HEK293 (cell line): ENCODE measurements around the gene LOXL1.

Source experiments
- CTCF ChIA-PET: fragments of 350-600 bp; formaldehyde crosslinking; extraction: SDS; loops from one replicate; lab custom pipeline; 2021; ENCODE audit warnings: antibody characterized with exemption; lab: Yijun Ruan, JAX
- POLR2A ChIA-PET: fragments of 300-600 bp; formaldehyde crosslinking; extraction: SDS; loops from one replicate; lab custom pipeline; 2020; ENCODE audit warnings: antibody characterized with exemption, inconsistent platforms; lab: Yijun Ruan, JAX
- H3K27ac ChIP-seq: fragments of 200-500 bp; sonication (Bioruptor generic); 2 replicates; pipeline ENCODE4 v1.5.1; 2014; ENCODE audit warnings: low read depth, low read length, control low read depth, inconsistent platforms; ENCODE audit errors: extremely low read depth
- H3K36me3 ChIP-seq, 2 experiments: fragments of 200-500 bp in 1 of 2; sonication (Bioruptor generic) in 1 of 2; 1 replicate in 1 of 2; 2 replicates in 1 of 2; pipeline ENCODE4 v1.5.1; 2014 to 2017; ENCODE audit warnings: inconsistent platforms in 2 of 2, low read length in 2 of 2; ENCODE audit not compliant: control insufficient read depth in 2 of 2, insufficient read depth in 1 of 2
- H3K4me1 ChIP-seq: fragments of 200-500 bp; sonication (Bioruptor generic); 2 replicates; pipeline ENCODE4 v1.5.1; 2014; ENCODE audit warnings: mild to moderate bottlenecking, low read length, inconsistent platforms; ENCODE audit not compliant: control insufficient read depth, insufficient read depth
- H3K4me3 ChIP-seq: 2 replicates; pipeline ENCODE4 v1.5.1; 2011; ENCODE audit warnings: low read depth, mild to moderate bottlenecking, control low read depth, low read length, moderate library complexity
- H3K9me3 ChIP-seq: fragments of 200-500 bp; sonication (Bioruptor generic); 2 replicates; pipeline ENCODE4 v1.5.1; 2014; ENCODE audit warnings: low read depth, low read length, inconsistent platforms; ENCODE audit not compliant: control insufficient read depth, insufficient read depth
- CTCF ChIP-seq: fragments of 450-650 bp; formaldehyde crosslinking; IDR thresholded peaks from 2 replicates; pipeline ENCODE4 v1.5.1; 2016; ENCODE audit warnings: missing biosample characterization, missing genetic modification characterization
- EGR2 ChIP-seq: fragments of 450-650 bp; formaldehyde crosslinking; IDR thresholded peaks from 2 replicates; pipeline ENCODE4 v1.5.1; 2016; ENCODE audit warnings: low read depth, missing biosample characterization, missing genetic modification characterization
- GLIS1 ChIP-seq: fragments of 450-650 bp; formaldehyde crosslinking; IDR thresholded peaks from 2 replicates; pipeline ENCODE4 v1.5.1; 2016; ENCODE audit warnings: missing biosample characterization, missing genetic modification characterization
- HIC1 ChIP-seq: fragments of 450-650 bp; formaldehyde crosslinking; IDR thresholded peaks from 2 replicates; pipeline ENCODE4 v1.5.1; 2016; ENCODE audit warnings: missing biosample characterization, missing genetic modification characterization
- KLF17 ChIP-seq: fragments of 450-650 bp; formaldehyde crosslinking; IDR thresholded peaks from 2 replicates; pipeline ENCODE4 v1.5.1; 2016; ENCODE audit warnings: missing biosample characterization, missing genetic modification characterization
- KLF9 ChIP-seq: fragments of 450-650 bp; formaldehyde crosslinking; IDR thresholded peaks from 2 replicates; pipeline ENCODE4 v1.5.1; 2016; ENCODE audit warnings: missing biosample characterization, missing genetic modification characterization, low read depth
- MYNN ChIP-seq: fragments of 450-650 bp; formaldehyde crosslinking; IDR thresholded peaks from 2 replicates; pipeline ENCODE4 v1.5.1; 2016; ENCODE audit warnings: missing biosample characterization, missing genetic modification characterization, borderline replicate concordance
- SETDB1 ChIP-seq: IDR thresholded peaks from one replicate; pipeline ENCODE4 v1.6.1; 2017; ENCODE audit warnings: mild to moderate bottlenecking, low read length, moderate library complexity, mixed read lengths; ENCODE audit not compliant: insufficient read length
- SP7 ChIP-seq: fragments of 450-650 bp; formaldehyde crosslinking; IDR thresholded peaks from 2 replicates; pipeline ENCODE4 v1.5.1; 2016; ENCODE audit warnings: missing biosample characterization, missing genetic modification characterization
- TRIM28 ChIP-seq: IDR thresholded peaks from 2 replicates; pipeline ENCODE4 v1.6.1; 2011; ENCODE audit warnings: low read length, control low read depth, borderline replicate concordance
- ZBTB20 ChIP-seq: fragments of 450-650 bp; formaldehyde crosslinking; IDR thresholded peaks from 2 replicates; pipeline ENCODE4 v1.5.1; 2016; ENCODE audit warnings: missing biosample characterization, missing genetic modification characterization
- ZBTB48 ChIP-seq: fragments of 450-650 bp; formaldehyde crosslinking; IDR thresholded peaks from 2 replicates; pipeline ENCODE4 v1.5.1; 2016; ENCODE audit warnings: missing biosample characterization, missing genetic modification characterization
- ZIC2 ChIP-seq: fragments of 450-650 bp; formaldehyde crosslinking; IDR thresholded peaks from 2 replicates; pipeline ENCODE4 v1.5.1; 2016; ENCODE audit warnings: missing biosample characterization, missing genetic modification characterization
- ZNF121 ChIP-seq: fragments of 450-650 bp; formaldehyde crosslinking; IDR thresholded peaks from 2 replicates; pipeline ENCODE4 v1.5.1; 2016; ENCODE audit warnings: missing biosample characterization, missing genetic modification characterization
- ZNF18 ChIP-seq: fragments of 450-650 bp; formaldehyde crosslinking; IDR thresholded peaks from 2 replicates; pipeline ENCODE4 v1.5.1; 2016; ENCODE audit warnings: missing biosample characterization, missing genetic modification characterization
- ZNF184 ChIP-seq: fragments of 450-650 bp; IDR thresholded peaks from 2 replicates; pipeline ENCODE4 v1.5.1; 2018; ENCODE audit warnings: missing biosample characterization, mild to moderate bottlenecking, missing genetic modification characterization
- ZNF2 ChIP-seq: fragments of 450-650 bp; formaldehyde crosslinking; IDR thresholded peaks from 2 replicates; pipeline ENCODE4 v1.5.1; 2016; ENCODE audit warnings: missing biosample characterization, missing genetic modification characterization
- ZNF266 ChIP-seq: fragments of 450-650 bp; formaldehyde crosslinking; IDR thresholded peaks from 2 replicates; pipeline ENCODE4 v1.5.1; 2016; ENCODE audit warnings: missing biosample characterization, missing genetic modification characterization, low read depth
- ZNF529 ChIP-seq: fragments of 450-650 bp; formaldehyde crosslinking; IDR thresholded peaks from 2 replicates; pipeline ENCODE4 v1.5.1; 2017; ENCODE audit warnings: missing genetic modification characterization, missing biosample characterization; ENCODE audit not compliant: insufficient replicate concordance
- ZNF530 ChIP-seq: fragments of 450-650 bp; formaldehyde crosslinking; IDR thresholded peaks from 2 replicates; pipeline ENCODE4 v1.5.1; 2016; ENCODE audit warnings: low read depth, missing biosample characterization, missing genetic modification characterization
- ZNF561 ChIP-seq: fragments of 450-650 bp; IDR thresholded peaks from 2 replicates; pipeline ENCODE4 v1.5.1; 2018; ENCODE audit warnings: missing biosample characterization, missing genetic modification characterization, borderline replicate concordance
- ZNF571 ChIP-seq: fragments of 450-650 bp; formaldehyde crosslinking; IDR thresholded peaks from 2 replicates; pipeline ENCODE4 v1.5.0; 2017; ENCODE audit warnings: missing biosample characterization, missing genetic modification characterization
- ZNF585B ChIP-seq: fragments of 450-650 bp; formaldehyde crosslinking; IDR thresholded peaks from 2 replicates; pipeline ENCODE4 v1.5.1; 2016; ENCODE audit warnings: missing biosample characterization, missing genetic modification characterization
- ZNF654 ChIP-seq: fragments of 450-650 bp; formaldehyde crosslinking; IDR thresholded peaks from 2 replicates; pipeline ENCODE4 v1.5.1; 2016; ENCODE audit warnings: low read depth, missing biosample characterization, missing genetic modification characterization
- ZNF677 ChIP-seq: fragments of 450-650 bp; IDR thresholded peaks from 2 replicates; pipeline ENCODE4 v1.5.0; 2018; ENCODE audit warnings: missing biosample characterization, mild to moderate bottlenecking, missing genetic modification characterization, moderate library complexity
- ZNF701 ChIP-seq: fragments of 450-650 bp; formaldehyde crosslinking; IDR thresholded peaks from 2 replicates; pipeline ENCODE4 v1.5.1; 2016; ENCODE audit warnings: missing biosample characterization, missing genetic modification characterization
- ZNF747 ChIP-seq: fragments of 450-650 bp; formaldehyde crosslinking; IDR thresholded peaks from 2 replicates; pipeline ENCODE4 v1.5.1; 2016; ENCODE audit warnings: missing biosample characterization, missing genetic modification characterization
- ZNF785 ChIP-seq: fragments of 450-650 bp; formaldehyde crosslinking; IDR thresholded peaks from 2 replicates; pipeline ENCODE4 v1.5.1; 2016; ENCODE audit warnings: missing biosample characterization, missing genetic modification characterization

The LOXL1 gene

GRCh38 chr15:73894133-73894814 is 32.0 kb upstream of the LOXL1 start:
- CTCF ChIA-PET = interaction anchor here (0.5 to 3.2 kb wide), 10 partner anchors 13 to 652 kb away, joined by 3 to 25 read pairs (median 4); partner anchors contain the start of gene TBC1D21
- TF ChIP-seq HIC1 (no peak), ZNF530 (tag by site-specific recombination) (no peak), ZNF571 (tag by site-specific recombination) (no peak)
- POLR2A ChIA-PET = no interaction called here
- H3K4me1 ChIP-seq = no peaks in the 10 kb centered on the region
- no peaks in the 10 kb centered on the region for H3K9me3 ChIP-seq
- H3K4me3 ChIP-seq = no peak overlapping the region
- no peak overlapping the region for H3K27ac ChIP-seq
- H3K36me3 ChIP-seq = no peaks in the 10 kb centered on the region

- ChIA-PET POLR2A (no interaction called here), CTCF (interaction anchor here (0.5 to 4.8 kb wide), 43 partner anchors 9 to 1142 kb away, joined by 3 to 88 read pairs (median 4); partner anchors contain the start of gene LOXL1)
- H3K9me3 ChIP-seq = no peaks in the 10 kb centered on the region
- no peak overlapping the region for H3K27ac ChIP-seq
- H3K4me1 ChIP-seq = no peaks in the 10 kb centered on the region
- H3K36me3 ChIP-seq = no peaks in the 10 kb centered on the region
- H3K4me3 ChIP-seq = no peak overlapping the region
- TF ChIP-seq ZIC2 (tag by site-specific recombination) = peak; percentile 95
- no peak for TF ChIP-seq ZNF747
- TF ChIP-seq ZBTB20 (tag by site-specific recombination) = no peak
- no peak for TF ChIP-seq KLF9 (tag by site-specific recombination)
- no peak for TF ChIP-seq EGR2 (tag by site-specific recombination)
- TF ChIP-seq MYNN (tag by site-specific recombination) = no peak
- no peak for TF ChIP-seq ZNF561 (tag by site-specific recombination)
- peak; percentile 32; the same call in 1 of the 2 replicates for TF ChIP-seq ZNF121 (tag by site-specific recombination)
- TF ChIP-seq ZNF529 (tag by site-specific recombination) = no peak
- no peak for TF ChIP-seq SETDB1
- no peak for TF ChIP-seq ZNF585B (tag by site-specific recombination)
- peak; percentile 57; the same call in 1 of the 2 replicates for TF ChIP-seq KLF17 (tag by site-specific recombination)
- 0 out of 2 replicates have a peak, but pooled peaks have one; percentile 12 for TF ChIP-seq ZNF677 (tag by site-specific recombination)
- peak; percentile 96 for TF ChIP-seq CTCF
- no peak for TF ChIP-seq ZNF18 (tag by site-specific recombination)
- TF ChIP-seq SP7 (tag by site-specific recombination) = no peak
- TF ChIP-seq ZNF785 = peak; percentile 100
- TF ChIP-seq ZNF184 = no peak
- no peak for TF ChIP-seq ZNF266
- peak; percentile 64 for TF ChIP-seq ZNF654
- TF ChIP-seq ZNF701 (tag by site-specific recombination) = no peak
- no peak for TF ChIP-seq TRIM28
- TF ChIP-seq GLIS1 (tag by site-specific recombination) = peak; percentile 86
- TF ChIP-seq ZBTB48 = peak; percentile 97
- TF ChIP-seq ZNF2 = peak; percentile 65; the same call in 1 of the 2 replicates
These were observed 28.6 kb upstream of the LOXL1 start for GRCh38 chr15:73897441-73898261.
